Measurements from ENCODE around the gene COG5.

Gene COG5

GRCh38 chr7:107563775-107564552, at the start of gene COG5, which contains the start of gene DUS4L:
Gene COG5 (minus strand): TSS chr7:107563920. CDS start chr7:107563896, 24 bp downstream.
Gene DUS4L (plus strand): TSS chr7:107563971. CDS start chr7:107567071, 3,100 bp downstream.
- DNase-seq = peak; percentile 61 to 87 (median 80)

GRCh38 chr7:107613439-107613838, 49.7 kb upstream of the COG5 start:
- DNase-seq = no peak

GRCh38 chr7:107610323-107610722, 46.6 kb upstream of the COG5 start:
- no peak for DNase-seq

- no peak for DNase-seq
Observed at GRCh38 chr7:107609811-107610261, 46.1 kb upstream of the COG5 start.

GRCh38 chr7:107606303-107606702, 42.6 kb upstream of the COG5 start:
- no peak for DNase-seq

GRCh38 chr7:107605218-107605815, 41.6 kb upstream of the COG5 start:
- DNase-seq = no peak

- no peak for DNase-seq
Observed at GRCh38 chr7:107600816-107601215, 37.1 kb upstream of the COG5 start.

GRCh38 chr7:107599262-107599661, 35.5 kb upstream of the COG5 start:
- no peak for DNase-seq

GRCh38 chr7:107597953-107598352, 34.2 kb upstream of the COG5 start:
- DNase-seq = no peak

- no peak for DNase-seq
Observed at GRCh38 chr7:107597582-107597916, 33.8 kb upstream of the COG5 start.

GRCh38 chr7:107596881-107597581, 33.3 kb upstream of the COG5 start:
- no peak for DNase-seq

- no peak for DNase-seq
Observed at GRCh38 chr7:107594961-107595737, 31.4 kb upstream of the COG5 start.

- no peak for DNase-seq
Observed at GRCh38 chr7:107593025-107593410, 29.3 kb upstream of the COG5 start.

- no peak for DNase-seq
Observed at GRCh38 chr7:107592361-107593024, 28.8 kb upstream of the COG5 start.

- DNase-seq = no peak
Observed at GRCh38 chr7:107591421-107591820, 27.7 kb upstream of the COG5 start.

- DNase-seq = no peak
Observed at GRCh38 chr7:107588529-107589130, 24.9 kb upstream of the COG5 start.

- DNase-seq = no peak
Observed at GRCh38 chr7:107584716-107585115, 21.0 kb upstream of the COG5 start.

- DNase-seq = no peak
Observed at GRCh38 chr7:107582875-107583274, 19.2 kb upstream of the COG5 start.

GRCh38 chr7:107581387-107582013, 17.8 kb upstream of the COG5 start:
- DNase-seq = no peak

- DNase-seq = no peak
Observed at GRCh38 chr7:107580716-107581383, 17.1 kb upstream of the COG5 start.

All from activated naive CD4-positive, alpha-beta T cell (primary cell).